ENCODE results near the gene SMIM44.
"Not testable (repeated sequence)": the region's sequence is repeated elsewhere in the genome, so short reads cannot be mapped to it uniquely, and the experiment has no call there.

SMIM44 gene

GRCh38 chr19:3512562-3513228 is 29.5 kb upstream of the SMIM44 start:
- TF ChIP-seq POLR2A (IDR thresholded peaks at IDR 0.05; ENCODE audit: low read depth, low read length) = no peak
- FAIRE-seq (no peak), DNase-seq (ENCODE audit: insufficient read length, low spot score) (no peak)

GRCh38 chr19:3511506-3512251 is 28.4 kb upstream of the SMIM44 start:
- no peak for TF ChIP-seq POLR2A (IDR thresholded peaks at IDR 0.05; ENCODE audit: low read depth, low read length)
- DNase-seq (ENCODE audit: insufficient read length, low spot score) = no peak
- no peak for FAIRE-seq

GRCh38 chr19:3510727-3511126 is 27.5 kb upstream of the SMIM44 start:
- TF ChIP-seq POLR2A (IDR thresholded peaks at IDR 0.05; ENCODE audit: low read depth, low read length) = no peak

GRCh38 chr19:3509566-3509989 is 26.3 kb upstream of the SMIM44 start:
- TF ChIP-seq POLR2A (IDR thresholded peaks at IDR 0.05; ENCODE audit: low read depth, low read length) = no peak
- peak; percentile 91 for DNase-seq (ENCODE audit: insufficient read length, low spot score)
- FAIRE-seq = peak; percentile 69

More at GRCh38 chr19:3510727-3511126, 27.5 kb upstream of the SMIM44 start:
- DNase-seq (ENCODE audit: insufficient read length, low spot score) = no peak
- FAIRE-seq = no peak

GRCh38 chr19:3508771-3509535 is 25.7 kb upstream of the SMIM44 start:
- no peak for FAIRE-seq
- no peak for TF ChIP-seq POLR2A (IDR thresholded peaks at IDR 0.05; ENCODE audit: low read depth, low read length)
- no peak for DNase-seq (ENCODE audit: insufficient read length, low spot score)

- not testable (repeated sequence) for FAIRE-seq; DNase-seq (ENCODE audit: insufficient read length, low spot score)
These were observed 24.9 kb upstream of the SMIM44 start for GRCh38 chr19:3508121-3508661.

- no peak for FAIRE-seq
- TF ChIP-seq POLR2A (IDR thresholded peaks at IDR 0.05; ENCODE audit: low read depth, low read length) = no peak
- no peak for DNase-seq (ENCODE audit: insufficient read length, low spot score)
These were observed 24.3 kb upstream of the SMIM44 start for GRCh38 chr19:3507371-3508120.

GRCh38 chr19:3506384-3507340 is 23.4 kb upstream of the SMIM44 start:
- FAIRE-seq (no peak), DNase-seq (ENCODE audit: insufficient read length, low spot score) (peak; percentile 45)
- TF ChIP-seq POLR2A (IDR thresholded peaks at IDR 0.05; ENCODE audit: low read depth, low read length) = no peak; the same call in 1 of the 2 replicates

- DNase-seq (ENCODE audit: insufficient read length, low spot score) (peak; percentile 96), FAIRE-seq (no peak)
- peak; percentile 46; the same call in 1 of the 2 replicates for TF ChIP-seq POLR2A (IDR thresholded peaks at IDR 0.05; ENCODE audit: low read depth, low read length)
These were observed 22.6 kb upstream of the SMIM44 start, which contains the start of gene FZR1 for GRCh38 chr19:3505598-3506383. FZR1 (plus strand) TSS chr19:3506311; CDS start chr19:3522990, 16,679 bp downstream.

- no peak for FAIRE-seq
- no peak for TF ChIP-seq POLR2A (IDR thresholded peaks at IDR 0.05; ENCODE audit: low read depth, low read length)
- DNase-seq (ENCODE audit: insufficient read length, low spot score) = no peak
These were observed 21.5 kb upstream of the SMIM44 start for GRCh38 chr19:3504735-3505134.

GRCh38 chr19:3503036-3503572 is 19.9 kb upstream of the SMIM44 start:
- FAIRE-seq (no peak), DNase-seq (ENCODE audit: insufficient read length, low spot score) (no peak)
- no peak for TF ChIP-seq POLR2A (IDR thresholded peaks at IDR 0.05; ENCODE audit: low read depth, low read length)

All from H54 (cell line).